Stimulated activated CD8-positive, alpha-beta memory T cell treated with anti-CD3 and anti-CD28 coated beads, Interleukin-2, amount 100 ng/mL, for 1 hour (primary cell): Measurements from ENCODE around the gene SLC16A6.
"Not testable (repeated sequence)": the region's sequence is repeated elsewhere in the genome, so short reads cannot be mapped to it uniquely, and the experiment has no call there.

Experiments
- DNase-seq, 2 donors: peaks; one replicate each; pipeline ENCODE4 v3.0.0-alpha.2; 2020; ENCODE audit warnings: low read depth in 2 of 2

Gene SLC16A6

DNA sequence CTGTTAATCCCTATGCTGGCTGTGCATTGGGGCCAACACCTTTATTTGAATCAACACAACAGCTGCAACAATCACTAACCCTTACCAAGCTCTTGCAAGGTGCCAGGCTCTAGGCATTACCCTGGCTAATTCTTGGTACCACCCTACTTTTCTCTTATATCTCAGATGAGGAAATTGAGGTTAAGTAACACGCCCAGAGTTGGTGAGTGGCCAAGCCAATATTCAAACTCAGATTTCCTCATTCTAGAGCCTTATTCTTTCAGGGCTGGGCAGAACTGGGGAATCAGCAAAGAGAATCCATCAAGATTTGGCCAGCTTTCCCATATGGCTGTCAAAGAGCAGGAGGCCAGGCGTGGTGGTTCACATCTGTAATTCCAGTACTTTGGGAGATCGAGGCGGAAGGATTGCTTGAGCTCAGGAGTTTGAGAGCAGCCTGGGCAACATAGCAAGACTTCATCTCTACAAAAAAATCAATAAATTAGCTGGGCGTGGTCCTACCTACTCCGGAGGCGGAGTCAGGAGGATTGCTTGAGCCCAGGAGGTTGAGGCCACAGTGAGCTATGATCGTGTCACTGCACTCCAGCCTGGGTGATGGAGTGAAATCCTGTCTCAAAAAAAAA lies 24.1 kb upstream of the SLC16A6 start:
- no peak for DNase-seq

GRCh38 chr17:68310152-68310551 lies 19.2 kb upstream of the SLC16A6 start:
- DNase-seq = peak; percentile 20 to 27

- DNase-seq = not testable (repeated sequence)
Observed at GRCh38 chr17:68309066-68309670, 18.2 kb upstream of the SLC16A6 start.

- DNase-seq = not testable (repeated sequence)
Observed at GRCh38 chr17:68308486-68308885, 17.6 kb upstream of the SLC16A6 start.

- DNase-seq = no peak
Observed at GRCh38 chr17:68307443-68307842, 16.5 kb upstream of the SLC16A6 start.

DNA sequence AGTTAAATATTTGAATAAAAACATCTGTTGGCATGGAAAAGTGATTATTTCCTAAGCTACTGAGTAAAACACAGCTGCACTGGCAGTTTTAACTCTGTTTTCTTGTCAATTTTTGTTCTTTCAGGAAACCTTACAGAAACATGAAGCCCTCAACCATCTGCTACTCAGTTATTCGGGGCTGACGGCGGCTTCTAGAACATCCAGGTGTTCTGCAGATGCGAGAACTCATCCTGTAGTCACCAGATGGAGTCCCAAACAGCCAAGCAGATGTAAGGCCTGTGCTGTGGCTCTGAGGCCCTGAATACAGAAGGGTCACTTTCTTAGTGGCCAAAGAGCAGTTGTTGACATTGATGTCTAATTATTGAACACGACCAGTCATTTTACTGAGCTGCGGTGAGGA lies 15.9 kb upstream of the SLC16A6 start:
- DNase-seq = no peak

DNA sequence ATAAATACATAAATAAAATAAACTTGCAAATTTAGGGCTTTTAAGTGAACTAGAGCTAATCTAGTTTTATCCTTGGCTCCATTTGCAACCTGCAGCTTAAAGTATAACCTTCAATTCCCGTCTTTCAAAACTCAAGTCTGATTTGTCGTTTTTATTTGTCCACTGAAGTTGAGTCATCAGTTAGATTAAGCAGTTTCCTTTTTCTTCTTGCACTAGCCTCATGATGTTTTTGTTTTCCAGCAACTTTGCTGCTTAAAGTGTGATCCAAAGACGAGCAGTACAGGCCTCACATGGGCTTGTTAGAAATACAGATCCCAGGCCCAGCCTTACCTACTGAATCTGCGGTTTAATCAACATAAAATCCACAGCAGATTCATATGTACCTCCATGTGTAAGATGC lies 14.2 kb upstream of the SLC16A6 start:
- DNase-seq = no peak

DNA sequence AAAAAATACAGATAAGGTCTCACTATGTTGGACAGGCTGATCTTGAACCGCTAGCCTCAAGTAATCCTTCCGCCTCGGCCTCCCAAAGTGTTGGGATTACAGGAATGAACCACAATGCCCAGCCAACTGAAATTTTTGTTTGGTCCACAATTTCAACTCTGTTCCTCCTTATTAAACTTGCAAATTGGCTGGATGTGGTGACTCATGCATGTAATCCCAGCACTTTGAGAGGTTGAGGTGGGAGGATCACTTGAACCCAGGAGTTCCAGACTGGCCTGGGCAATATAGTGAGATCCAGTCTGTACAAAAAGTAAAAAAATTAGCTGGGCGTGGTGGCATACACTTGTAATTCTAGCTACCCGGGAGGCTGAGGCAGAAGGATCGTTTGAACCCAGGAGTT lies 13.8 kb upstream of the SLC16A6 start:
- DNase-seq = no peak

GRCh38 chr17:68302666-68303065 lies 11.7 kb upstream of the SLC16A6 start:
- DNase-seq = no peak

- DNase-seq = no peak
Observed at GRCh38 chr17:68302066-68302564, 11.2 kb upstream of the SLC16A6 start.

DNA sequence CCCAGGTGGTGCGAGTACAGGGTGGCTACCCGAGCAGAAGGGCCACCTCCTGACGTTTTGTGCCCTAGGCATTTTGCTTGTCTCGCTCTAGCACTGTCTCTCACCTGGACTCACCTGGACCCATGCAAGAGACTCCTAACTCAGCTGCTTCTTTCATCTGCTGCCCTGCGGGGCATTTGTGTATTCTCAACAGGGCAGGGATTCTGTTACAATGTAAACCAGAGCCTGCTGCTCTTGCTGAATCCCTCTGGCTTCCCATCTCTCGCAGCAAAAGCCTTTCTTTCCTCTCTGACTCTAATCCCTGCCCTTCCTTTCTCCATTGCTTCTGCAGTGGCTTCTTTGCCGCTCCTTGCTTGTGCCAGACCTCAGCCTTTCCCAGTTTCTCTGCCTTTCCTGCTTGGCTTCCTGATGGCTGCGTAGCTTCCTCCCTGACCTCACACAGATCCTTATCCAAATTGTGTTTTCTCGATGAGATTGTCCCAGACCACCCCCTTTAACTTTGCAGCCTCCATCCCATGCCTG lies 10.6 kb upstream of the SLC16A6 start:
- DNase-seq = no peak

- DNase-seq = no peak
Observed at GRCh38 chr17:68299817-68300216, 8.9 kb upstream of the SLC16A6 start.

- no peak for DNase-seq
Observed at GRCh38 chr17:68298601-68299000, 7.7 kb upstream of the SLC16A6 start.

- DNase-seq = no peak
Observed at GRCh38 chr17:68297195-68297594, 6.3 kb upstream of the SLC16A6 start.

DNA sequence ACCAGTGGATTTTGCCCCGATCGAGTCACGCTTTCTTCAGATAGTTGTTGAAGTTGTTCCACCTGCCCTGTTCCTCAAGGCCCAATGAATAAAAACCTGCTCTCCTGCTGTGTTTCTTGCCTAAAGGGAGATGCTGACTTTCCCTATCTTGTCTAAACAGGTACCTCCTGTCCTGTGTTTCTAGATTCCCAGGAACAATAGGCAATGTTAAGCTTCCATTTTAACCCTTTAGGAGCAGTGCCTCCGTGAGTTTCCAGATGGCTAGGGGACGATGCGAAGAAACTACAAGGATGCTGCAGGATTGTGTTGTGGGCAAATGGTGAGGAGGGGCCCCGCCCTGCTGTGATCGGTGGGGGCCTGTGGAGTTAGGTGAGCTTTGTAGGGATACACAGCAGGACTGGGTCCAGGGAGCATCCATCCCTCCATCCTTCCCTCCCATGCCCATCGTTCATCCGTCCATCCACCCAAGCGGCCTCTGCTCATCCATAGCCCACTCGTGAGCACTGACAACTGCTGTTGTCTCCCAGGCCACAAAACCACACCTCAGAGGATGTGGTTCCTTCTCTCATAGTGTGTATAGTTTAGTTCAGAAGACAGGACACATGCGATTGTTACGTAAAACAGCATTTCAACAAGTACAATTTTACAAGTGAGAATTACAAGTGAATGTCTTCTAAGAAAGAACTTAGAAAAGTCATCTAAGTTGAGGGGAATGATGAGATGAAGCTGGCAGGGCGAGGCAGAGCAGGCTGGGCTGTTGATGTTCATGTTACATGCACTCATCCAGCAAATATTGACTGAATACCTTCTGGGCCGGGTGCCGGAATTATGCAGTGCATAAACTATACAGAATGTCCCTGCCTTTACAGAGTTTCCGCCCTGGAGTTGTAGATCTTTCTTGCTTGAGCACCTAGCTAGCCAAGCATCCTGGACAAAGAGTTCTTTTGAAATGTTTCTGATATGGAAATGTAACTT lies 5.6 kb upstream of the SLC16A6 start:
- DNase-seq = peak; percentile 19 to 29

DNA sequence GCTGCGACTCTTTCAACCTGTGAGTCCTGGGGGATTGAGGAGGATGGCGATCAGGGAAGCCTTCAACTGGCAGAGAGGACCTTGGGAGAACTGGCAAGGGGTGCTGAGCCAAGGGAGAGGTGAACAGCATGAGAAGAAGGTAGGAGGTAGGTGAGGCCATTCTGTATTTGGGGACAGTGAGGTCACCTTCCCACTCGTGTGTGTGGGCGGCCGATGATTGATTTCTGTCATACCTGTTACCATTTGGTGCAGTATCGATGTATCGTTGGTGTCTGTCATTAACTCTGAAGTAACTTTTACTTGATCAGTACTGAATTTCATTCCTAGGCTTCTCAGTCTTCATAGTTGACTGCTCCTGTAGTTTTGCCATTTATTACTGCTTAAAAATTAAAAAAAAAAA lies 4.2 kb upstream of the SLC16A6 start:
- DNase-seq = no peak

DNA sequence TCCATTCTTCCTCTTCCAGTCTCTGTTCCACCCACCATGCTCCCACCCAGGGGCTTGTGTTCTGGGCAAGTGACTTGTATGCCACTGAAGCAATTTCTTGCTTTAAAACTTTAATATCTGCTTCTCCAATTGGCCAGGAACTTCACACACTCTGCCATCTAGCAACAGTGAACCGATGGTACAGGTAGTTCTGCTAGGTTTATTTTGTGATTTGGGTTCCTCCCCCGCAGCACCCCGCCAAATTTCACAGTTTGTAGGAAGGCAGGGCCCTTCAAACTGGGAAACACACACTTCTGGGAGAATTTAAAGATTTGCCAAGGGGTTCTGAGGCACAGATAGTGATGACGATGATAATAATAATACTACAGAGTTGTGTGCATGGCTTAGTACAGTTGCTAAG lies 3.7 kb upstream of the SLC16A6 start:
- DNase-seq = no peak

DNA sequence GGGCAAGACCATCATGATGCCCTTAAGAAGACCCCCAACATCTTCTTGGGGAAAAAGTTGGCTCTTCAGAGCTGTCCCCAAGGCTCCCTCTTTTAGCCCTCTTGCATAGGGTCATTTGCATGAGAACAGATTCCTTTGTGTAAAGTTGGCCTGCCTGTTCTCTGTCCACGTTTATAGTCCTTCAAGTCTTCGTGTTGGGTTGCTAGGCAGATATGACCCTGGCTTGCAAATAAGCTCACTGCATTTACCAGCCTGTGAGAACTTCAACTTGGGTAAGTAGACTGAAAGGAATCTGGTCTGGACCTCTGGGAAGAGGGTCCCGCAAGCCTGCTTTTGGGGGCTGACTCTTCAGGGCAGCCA lies 3.2 kb upstream of the SLC16A6 start:
- DNase-seq = no peak

- DNase-seq = no peak
Observed at GRCh38 chr17:68293490-68294195, 2.7 kb upstream of the SLC16A6 start.

DNA sequence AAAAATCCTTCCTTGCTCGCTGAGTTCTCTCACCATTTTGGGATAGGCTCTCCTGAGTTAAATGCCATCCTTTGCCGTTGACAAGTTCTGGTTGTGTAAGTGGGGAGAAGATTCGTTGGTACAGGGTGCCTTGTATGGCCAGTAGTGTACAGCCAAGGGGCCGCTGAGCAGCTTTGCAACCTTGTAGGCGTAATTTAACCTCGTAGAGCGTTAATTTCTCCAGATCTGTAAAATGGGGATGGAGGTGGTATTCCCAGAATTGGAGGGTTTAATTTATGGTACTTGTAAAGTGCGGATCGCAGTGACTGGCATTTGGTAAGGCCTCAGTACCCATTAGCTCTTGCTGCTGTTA lies 1.7 kb upstream of the SLC16A6 start:
- no peak for DNase-seq

DNA sequence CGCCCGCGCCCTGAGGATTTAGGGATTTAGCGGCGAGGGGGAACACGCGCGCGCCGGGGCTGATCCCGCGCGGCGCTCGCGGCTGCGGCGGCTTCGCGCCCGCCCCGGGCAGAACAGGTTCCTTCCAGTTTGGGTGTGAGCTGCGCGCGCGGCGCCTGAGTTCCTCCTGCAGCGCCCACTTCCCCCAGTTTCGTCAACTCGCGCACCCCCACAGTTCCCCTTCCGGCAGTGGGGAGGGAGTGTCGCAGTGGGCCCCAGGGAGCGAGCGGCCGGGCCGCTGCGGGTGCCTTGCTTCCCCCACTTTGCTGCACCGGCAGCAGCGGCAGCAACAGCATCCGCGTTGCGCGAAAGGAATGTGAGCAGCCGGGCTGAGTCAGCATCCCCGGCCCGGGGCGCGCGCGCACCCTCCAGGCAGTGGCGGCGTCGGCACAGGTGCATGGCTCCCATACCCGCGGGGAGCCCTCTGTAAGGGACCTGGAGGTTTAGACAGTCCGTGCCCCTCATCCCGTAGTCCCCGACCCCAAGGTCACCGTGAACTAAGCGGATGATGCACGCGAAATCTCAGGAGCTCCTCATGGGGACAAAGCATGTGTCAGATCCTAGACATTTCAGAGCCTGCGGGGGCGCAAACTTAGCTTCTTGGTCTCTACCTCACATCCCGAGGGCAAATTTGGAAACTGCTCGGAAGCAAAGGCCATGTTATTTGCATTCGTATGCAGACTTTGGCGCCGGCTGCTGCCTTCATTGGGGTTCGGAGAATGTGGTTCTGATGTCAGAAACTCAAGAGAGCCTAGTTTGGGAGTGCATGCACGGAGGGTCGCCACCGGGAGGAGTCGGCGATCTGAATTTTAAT lies 1.1 kb upstream of the SLC16A6 start:
- peak; percentile 81 to 86 for DNase-seq
